Activated CD4-positive, CD25-positive, alpha-beta regulatory T cell treated with anti-CD3 and anti-CD28 coated beads, Interleukin-2, amount 50 U/mL, for 16 hours (primary cell): Measurements from ENCODE around the gene ZNF846.
A peak's percentile ranks its signal among the peaks of the same experiment; 100 is the strongest.
"Not testable (repeated sequence)": the region's sequence is repeated elsewhere in the genome, so short reads cannot be mapped to it uniquely, and the experiment has no call there.

ENCODE experiments used
- DNase-seq: peaks from one replicate; pipeline ENCODE4 v3.0.0-alpha.2; 2020; ENCODE audit warnings: low read depth, low spot score

The ZNF846 gene

DNA sequence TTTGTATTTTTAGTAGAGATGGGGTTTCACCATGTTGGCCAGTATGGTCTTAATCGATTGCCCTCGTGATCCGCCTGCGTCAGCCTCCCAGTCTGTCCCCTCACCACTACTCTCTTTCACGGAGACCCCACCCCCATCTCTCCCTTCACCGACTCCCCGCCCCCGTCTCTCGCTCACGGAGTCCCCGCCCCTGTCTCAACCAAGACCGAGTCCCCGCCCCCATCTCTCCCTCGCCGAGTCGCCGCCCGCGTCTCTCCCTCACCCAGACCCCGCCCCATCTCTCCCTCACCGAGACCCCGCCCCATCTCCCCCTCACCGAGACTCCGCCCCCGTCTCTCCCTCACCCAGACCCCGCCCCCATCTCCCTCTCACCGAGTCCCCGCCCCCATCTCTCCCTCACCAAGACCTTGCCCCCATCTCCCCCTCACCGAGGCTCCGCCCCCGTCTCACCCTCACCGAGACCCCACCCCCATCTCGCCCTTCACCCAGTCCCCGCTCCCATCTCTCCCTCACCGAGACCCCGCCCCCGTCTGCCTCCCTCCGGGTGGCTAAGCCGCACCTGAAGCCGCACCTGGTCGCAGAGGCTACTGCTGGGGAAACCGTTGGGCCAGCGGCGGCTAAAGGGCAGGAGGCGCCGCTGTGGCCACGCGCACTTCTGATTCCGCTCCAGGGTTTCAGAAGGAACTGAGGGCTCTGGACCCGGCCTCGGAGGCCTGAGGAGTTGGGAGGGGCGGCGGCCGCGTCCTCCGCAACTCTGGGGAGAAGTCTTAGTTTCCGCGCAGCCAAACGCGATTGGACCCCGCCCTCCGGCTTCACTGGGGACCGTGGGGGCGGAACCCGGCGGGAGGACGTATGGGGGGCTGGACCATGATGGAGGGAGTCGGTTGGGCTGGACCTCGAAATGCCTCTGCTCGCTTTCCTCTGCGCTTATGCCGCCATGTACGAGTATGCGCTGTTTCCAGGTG, 17.1 kb upstream of the ZNF846 start:
- DNase-seq: peak; percentile 93

DNA sequence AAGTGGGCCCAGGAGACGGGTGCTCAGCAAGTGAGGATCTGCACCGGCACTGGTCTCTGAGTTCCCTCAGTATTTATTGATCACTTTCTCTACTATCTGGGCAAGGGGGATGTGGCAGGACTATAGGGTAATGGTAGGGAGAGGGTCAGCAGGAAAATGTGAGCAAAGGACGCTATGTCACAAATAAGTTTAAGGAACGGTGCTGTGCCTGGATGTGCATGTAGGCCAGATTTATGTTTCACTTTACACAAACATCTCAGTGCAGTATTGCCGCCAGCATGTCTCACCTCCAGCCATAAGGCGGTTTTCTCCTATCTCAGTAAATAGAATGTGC, 15.6 kb upstream of the ZNF846 start:
- DNase-seq: not testable (repeated sequence)

DNA sequence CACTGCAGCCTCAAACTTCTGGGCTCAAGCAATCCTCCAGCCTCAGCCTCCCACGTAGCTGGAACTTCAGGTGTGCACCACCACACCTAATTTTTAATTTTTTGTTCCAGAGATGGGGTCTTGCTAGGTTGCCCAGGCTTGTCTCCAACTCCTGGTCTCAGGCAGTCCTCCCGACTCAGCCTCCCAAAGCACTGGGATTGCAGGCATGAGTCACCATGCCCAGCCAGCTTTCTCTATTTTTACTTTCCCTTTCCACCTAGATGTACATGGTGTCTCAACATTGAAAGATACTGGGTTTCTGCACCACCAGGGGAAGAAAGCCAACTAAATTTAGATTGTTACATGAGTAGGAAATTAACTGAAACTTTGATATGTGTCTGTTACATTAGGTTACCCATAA, 13.8 kb upstream of the ZNF846 start:
- no peak for DNase-seq

DNA sequence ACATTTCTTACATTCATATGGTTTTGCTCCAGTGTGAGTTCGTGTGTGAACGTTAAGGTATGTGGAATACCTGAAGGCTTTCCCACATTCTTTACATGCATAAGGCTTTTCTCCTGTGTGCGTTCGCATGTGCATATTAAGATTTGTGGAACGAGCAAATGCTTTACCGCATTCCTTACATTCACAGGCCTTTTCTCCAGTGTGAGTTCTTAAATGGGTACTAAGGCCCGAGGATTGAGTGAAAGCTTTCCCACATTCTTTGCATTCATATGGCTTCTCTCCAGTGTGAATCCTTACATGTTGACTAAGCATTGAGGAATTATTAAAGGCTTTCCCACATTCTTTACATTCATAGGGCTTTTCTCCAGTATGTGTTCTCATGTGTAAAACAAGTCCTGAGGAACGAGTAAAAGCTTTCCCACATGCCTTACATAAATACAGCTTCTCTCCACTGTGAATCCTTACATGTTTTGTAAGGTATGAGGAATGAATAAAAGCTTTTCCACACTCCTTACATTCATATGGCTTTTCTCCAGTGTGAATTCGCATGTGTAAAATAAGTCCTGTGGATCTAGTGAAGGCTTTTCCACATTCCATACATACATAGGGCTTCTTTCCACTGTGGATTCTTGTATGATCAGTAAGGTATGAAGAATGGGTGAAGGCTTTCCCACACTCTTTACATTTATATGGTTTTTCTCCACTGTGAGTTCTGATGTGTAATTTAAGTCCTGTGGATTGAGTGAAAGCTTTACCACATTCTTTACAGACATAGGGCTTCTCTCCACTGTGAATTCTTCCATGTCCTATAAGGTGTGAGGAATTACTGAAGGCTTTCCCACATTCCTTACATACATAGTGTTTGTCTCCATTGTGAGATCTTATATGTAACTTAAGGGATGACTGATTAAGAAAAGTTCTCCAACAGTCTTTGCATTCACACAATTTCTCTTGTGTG, 10.7 kb downstream of the ZNF846 start:
- DNase-seq: no peak

DNA sequence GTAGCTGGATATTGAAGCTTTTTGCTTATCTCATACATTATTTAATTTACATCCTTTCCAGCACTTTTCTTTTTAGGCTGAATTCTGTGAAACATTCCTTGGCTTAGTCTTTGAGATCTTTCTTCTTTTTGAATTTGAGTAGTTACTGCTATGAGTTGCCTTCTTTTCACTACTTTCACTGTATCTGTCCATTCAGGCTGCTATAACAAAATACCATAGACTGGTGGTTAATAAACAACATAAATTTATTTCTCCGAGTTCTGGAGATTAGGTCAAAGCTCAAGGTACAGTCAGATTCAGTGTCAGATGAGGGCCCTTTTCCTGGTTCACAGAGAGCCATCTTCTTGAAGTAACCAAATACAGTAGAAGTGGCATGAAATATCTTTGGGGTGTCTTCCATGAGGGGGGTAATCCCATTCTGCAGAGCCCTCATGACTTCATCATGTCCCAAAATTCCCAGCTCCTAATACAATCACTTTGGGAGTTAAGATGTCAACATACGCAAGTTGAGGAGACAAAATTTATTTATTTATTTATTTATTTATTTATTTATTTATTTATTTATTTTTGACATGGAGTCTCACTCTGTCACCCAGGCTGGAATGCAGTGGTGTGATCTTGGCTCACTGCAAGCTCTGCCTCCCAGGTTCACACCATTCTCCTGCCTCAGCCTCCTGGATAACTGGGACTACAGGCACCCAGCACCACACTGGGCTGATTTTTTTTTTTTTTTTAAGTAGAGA, 15.7 kb downstream of the ZNF846 start:
- DNase-seq: no peak

DNA sequence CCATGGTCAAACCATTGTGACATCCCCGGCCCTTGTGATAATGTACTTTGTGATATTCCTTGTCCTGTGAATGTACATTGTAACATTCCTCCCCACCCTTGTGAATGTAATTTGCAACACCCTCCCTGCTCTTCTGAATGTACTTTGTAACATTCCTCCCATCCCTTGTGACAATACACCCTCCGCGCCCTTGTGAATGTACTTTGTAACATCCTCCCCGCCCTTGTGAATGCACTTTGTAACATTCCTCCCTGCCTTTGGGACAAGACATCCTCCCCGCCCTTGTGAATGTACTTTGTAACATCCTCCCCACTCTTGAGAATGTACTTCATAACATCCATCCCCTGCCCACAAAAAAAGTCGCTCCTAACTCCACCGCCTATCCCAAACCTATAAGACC, 17.1 kb downstream of the ZNF846 start:
- no peak for DNase-seq

DNA sequence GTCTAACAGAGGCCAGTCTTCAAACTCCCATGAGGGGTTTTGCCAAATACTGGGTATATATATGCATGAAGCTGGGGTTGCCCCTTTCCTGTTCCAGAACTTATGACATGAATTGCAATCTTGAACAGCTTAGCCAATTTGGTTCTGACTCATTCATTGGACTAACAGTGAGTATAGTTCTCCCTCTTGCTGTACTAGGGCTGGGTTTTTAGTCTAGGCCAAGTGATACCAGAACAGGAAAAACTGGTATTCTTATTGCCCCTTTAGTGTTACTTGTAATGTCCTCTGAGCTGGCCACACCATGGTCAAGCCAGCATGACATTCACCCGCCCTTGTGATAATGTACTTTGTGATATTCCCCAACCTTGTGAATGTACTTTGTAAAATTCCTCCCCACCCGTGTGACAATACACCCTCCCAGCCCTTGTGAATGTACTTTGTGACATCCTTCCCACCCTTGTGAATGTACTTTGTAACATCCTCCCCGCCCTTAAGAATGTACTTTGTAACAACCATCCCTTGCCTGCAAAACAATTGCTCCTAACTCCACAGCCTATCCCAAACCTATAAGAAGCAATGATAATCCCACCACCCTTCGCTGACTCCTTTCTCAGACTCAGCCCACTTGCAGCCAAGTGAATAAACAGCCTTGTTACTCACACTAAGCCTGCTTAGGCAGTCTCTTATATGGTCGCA, 26.9 kb downstream of the ZNF846 start:
- DNase-seq: no peak

DNA sequence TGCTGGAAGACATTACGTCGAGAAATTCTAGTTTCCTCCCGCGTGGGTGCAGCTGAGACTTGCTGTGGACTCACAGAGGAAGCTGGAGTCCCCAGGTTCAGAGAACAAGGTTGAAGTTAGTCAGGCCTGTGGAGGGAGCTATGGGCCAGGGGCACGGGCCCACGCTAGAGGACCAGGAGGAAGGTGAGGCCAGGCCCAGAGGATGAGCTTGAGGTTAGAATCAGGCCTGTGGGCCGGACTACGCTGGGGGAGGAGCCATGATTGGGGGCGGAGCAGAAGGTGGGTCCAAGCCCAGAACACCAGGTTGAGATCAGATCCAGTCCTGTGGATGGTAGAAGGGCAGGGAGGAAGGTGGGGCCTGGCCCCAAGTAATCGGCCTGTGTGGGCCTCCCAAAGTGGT, 32.6 kb downstream of the ZNF846 start:
- DNase-seq: no peak

DNA sequence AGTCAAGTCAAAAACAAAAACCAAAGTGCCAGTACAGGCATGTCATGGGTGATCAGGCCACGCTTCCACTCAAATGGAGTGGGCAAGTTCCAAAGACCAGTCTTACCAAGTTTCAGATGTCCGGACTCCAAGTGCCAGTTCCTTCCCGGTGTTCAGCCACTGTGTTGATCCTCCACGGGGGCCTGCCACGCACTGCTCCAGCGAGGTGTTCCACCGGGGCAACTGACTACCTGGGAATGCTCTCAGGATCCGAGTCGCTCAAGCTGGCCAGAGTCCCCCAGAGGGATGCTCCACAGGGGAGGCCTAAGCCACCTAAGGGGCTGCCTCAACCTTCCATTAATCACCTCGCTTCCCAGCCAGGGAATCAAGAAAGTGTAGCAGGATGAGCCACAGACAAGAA, 38.5 kb downstream of the ZNF846 start:
- not testable (repeated sequence) for DNase-seq

DNA sequence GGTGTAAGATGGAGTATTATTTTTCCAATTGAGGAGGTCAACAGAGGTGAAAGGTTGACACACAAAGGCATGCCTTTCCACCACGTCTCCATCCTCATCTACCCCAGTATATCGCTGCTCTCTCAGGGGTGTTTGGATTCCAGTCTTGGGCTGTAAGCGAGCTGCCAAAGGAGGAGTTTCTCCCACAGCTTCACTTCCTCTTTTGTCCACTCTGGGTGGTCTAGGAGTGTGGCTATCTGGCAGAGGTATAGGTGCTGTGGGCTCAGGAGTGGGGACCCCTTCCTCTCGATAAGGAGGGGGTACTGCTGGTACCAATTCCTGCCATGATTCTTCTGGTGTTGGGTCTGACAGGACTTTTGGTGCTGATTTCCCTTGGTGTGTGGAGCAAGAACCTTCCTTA, 39.4 kb downstream of the ZNF846 start:
- DNase-seq: no peak

DNA sequence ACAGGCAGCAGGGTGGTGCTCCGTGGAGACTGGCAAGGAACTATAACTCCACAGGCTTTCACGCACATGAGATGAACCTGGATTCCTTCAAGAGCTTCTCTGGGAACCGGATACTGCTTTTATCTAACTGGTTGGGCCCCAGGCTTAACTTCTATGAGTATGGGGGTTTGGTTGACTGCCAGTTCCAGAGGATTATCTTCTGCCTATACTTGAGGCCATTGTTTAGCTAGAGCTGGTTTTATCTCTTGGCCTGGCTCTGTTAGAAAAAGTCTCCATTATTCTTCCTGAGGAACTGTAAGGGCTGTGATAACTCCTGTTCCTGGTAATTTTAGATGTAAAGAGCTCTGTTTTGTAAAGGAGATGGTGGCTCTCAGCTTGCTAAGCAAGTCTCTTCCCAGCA, 40.9 kb downstream of the ZNF846 start:
- DNase-seq: no peak

DNA sequence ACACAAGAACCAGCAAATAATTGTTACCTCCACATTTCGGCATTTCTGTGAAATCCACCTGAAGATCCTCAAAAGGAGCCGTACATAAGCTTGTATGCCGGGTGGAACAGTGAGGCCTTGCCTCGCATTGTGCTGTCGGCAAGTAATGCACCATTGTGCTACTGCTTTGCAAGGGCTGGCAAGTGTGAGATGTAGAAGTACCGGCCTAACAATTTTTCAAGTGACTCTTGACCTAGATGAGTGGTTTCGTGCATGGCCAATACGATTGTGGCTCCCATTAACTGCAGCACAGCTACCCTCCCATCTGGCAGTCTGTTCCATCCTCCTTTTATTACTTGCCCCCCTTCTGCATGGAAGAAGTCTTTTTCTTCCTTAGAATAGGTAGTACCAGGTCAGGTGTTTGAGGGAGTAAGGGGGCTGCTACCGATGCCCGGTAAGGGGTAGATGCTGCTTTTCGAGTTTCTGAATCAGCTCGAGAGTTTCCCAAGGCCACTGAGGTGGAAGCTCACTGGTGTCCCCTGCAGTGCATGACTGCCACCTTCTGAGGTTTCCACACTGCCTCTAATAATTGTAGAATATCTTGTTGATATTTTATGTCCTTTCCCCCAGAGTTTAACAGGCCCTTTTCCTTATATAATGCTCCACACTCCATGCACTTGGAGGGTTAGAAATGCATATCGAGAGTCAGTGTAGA, 42.9 kb downstream of the ZNF846 start:
- DNase-seq: not testable (repeated sequence)

DNA sequence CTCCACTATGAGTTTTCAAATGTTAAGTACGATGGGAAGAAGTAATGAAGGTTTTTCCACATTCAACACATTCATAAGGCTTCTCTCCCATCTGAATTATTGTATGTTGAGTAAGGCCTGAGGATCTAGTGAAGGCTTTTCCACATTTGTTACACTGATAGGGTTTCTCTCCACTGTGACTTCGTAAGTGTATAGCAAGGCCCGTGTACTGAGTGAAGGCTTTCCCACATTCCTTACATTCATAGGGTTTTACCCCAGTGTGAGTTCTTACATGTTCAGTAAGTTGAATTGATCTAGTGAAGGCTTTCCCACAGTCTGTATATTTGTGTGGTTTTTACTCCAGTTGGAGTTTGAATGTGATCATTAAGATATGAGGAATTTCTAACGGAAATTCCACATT, 44.4 kb downstream of the ZNF846 start:
- no peak for DNase-seq

DNA sequence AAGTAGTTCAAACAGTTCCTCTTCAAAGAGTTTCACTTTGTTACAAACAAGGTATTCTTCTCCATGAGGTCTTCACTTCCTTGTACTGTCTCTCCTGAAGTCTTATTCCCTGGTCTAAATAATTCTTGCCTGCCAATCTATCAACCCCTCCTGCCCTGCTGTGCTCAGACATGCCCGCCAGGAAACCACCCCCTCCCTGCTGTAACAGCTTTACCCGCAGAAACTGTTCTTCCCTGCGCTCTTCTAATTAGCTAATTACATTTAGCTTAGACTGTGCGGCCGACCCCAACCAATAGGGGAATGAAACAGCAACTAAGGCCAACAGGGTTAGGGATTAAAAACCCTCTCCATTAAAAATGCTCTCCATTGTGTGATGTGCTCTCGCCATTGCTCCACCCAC, 46.7 kb downstream of the ZNF846 start:
- DNase-seq: no peak

DNA sequence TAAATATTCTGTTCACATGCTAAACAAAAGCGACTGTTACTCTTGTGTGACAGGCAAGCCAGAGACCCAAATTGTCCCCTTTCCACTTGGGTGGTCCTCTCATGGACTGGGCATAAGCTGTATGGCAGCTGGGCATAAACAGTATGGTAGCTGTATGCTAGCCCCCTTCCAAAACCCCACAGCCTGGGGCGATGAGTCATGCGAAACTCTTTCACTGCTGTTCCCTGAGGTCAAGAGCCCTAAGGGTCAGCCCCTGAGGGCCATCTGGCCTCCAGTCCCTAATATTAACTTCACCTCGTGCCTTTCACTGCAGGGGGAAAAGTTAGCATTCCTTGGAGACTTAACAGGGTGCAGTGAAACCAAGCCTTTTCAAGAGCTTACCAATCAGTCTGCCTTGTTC, 48.0 kb downstream of the ZNF846 start:
- no peak for DNase-seq

DNA sequence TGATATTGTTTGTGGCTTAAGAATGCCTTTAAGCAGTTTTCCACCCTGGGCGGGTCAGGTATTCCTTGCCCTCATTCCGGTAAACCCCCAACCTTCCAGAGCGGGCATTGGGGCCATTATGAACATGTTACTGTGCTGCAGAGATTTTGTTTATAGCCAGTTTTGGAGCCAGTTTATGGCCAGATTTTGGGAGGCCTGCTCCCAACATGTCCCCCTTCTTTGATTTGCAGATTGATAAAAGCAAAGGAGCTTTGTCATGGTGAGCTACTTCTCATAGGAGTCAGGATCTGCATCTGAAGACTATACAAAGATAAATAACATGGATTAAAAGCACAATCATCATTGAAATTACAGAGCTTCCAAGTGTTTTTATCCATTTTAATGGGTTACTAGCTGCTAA, 56.7 kb downstream of the ZNF846 start:
- DNase-seq: no peak

DNA sequence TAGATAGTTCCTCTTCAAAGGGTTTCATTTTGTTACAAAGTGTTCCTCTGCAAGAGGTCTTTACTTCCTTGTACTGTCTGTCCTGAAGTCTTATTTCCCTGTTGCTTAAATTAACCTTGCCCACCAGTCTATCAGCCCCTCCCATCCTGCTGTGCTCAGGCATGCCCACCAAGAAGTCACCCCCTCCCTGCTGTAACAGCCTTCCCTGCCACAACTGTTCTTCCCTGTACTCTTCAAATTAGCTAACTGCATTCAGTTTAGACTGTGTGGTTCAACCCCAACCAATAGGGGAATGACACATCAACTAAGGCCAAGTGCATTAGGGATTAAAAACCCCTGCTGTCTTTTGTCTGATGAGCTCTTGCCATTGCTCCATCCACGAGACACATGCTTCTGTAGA, 59.2 kb downstream of the ZNF846 start:
- no peak for DNase-seq

DNA sequence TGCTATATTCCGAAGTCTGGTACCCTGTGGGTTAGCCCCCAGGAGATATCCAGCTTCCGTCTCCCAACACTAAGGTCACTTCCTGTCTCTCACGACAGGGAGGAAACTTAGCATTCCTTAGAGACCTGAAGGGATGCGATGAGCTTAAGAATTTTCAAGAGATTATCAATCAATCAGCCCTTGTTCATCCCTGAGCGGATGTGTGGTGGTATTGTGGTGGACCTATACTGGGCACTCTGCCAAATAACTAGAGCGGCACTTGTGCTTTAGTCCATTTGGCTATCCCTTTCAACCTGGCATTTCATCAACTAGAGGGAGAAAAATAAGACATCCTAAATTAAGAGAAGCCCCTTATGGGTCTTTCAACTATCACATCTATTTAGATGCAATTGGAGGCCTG, 62.7 kb downstream of the ZNF846 start:
- DNase-seq: no peak

DNA sequence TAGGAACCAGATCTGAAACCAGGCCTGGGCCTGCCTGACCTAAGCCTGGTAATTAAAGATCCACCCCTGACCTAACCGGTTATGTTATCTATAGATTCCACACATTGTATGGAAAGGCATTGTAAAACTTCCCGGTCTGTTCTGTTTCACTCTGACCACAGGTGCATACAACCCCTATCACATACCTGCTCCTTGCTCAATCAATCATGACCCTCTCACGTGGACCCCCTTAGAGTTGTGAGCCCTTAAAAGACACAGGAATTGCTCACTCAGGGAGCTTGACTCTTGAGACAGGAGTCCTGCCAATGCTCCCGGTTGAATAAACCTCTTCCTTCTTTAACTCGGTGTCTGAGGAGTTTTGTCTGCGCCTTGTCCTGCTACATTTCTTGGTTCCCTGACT, 66.4 kb downstream of the ZNF846 start:
- DNase-seq: no peak
